MCF 10A (cell line): ENCODE results near the gene MYOM1. TPM values are rescaled to one million over a fixed set of nuclear protein-coding genes. Genes with fewer than 3 reads are reported as not detected.

Experiments used
- BruUV-seq: library from RNA; stranded (reverse); fragments of 400-500 nt; replicated peaks from 2 replicates; lab custom pipeline; 2021; lab: Mats Ljungman, UMichigan
- CTCF ChIA-PET: fragments of 300-600 bp; sonication (Branson Sonifier 250); formaldehyde crosslinking; extraction: SDS; loops from one replicate; lab custom pipeline; 2021; ENCODE audit warnings: antibody characterized with exemption, inconsistent platforms; lab: Yijun Ruan, JAX
- POLR2A ChIA-PET: fragments of 300-600, 350-650 bp; sonication (Branson Sonifier 250); formaldehyde crosslinking; extraction: SDS; loops from one replicate; lab custom pipeline; 2020; ENCODE audit warnings: antibody characterized with exemption, inconsistent platforms; lab: Yijun Ruan, JAX
- DNase-seq: peaks from one replicate; pipeline ENCODE4 v3.0.0-alpha.2; 2018; ENCODE audit not compliant: unreplicated experiment
- H3K27ac Mint-ChIP-seq: one replicate; pipeline ENCODE4 v1.8.0; 2022; ENCODE audit warnings: mild to moderate bottlenecking, low read depth, mixed read lengths; ENCODE audit not compliant: unreplicated experiment
- H3K27me3 Mint-ChIP-seq: one replicate; pipeline ENCODE4 v1.8.0; 2022; ENCODE audit warnings: mixed read lengths; ENCODE audit not compliant: insufficient read depth, unreplicated experiment
- H3K36me3 Mint-ChIP-seq: one replicate; pipeline ENCODE4 v1.8.0; 2022; ENCODE audit warnings: mild to moderate bottlenecking, moderate library complexity, mixed read lengths; ENCODE audit not compliant: insufficient read depth, unreplicated experiment
- H3K4me1 Mint-ChIP-seq: one replicate; pipeline ENCODE4 v1.8.0; 2022; ENCODE audit warnings: mixed read lengths; ENCODE audit not compliant: insufficient read depth, unreplicated experiment
- H3K4me3 Mint-ChIP-seq: one replicate; pipeline ENCODE4 v1.8.0; 2022; ENCODE audit warnings: mild to moderate bottlenecking, moderate library complexity, mixed read lengths; ENCODE audit not compliant: unreplicated experiment
- H3K9me3 Mint-ChIP-seq: one replicate; pipeline ENCODE4 v1.8.0; 2022; ENCODE audit warnings: mixed read lengths; ENCODE audit not compliant: unreplicated experiment
- intact Hi-C: fragments of 100-400 bp; cut with micrococcal nuclease; formaldehyde crosslinking; loops from 2 replicates; pipeline ENCODE4 v1.14.1; 2022
- total RNA-seq: library from RNA; stranded (reverse); gene quantifications from 2 replicates; pipeline ENCODE4 v1.2.3, GENCODE V29; 2022
- TF ChIP-seq, protein P1 (sequence below): fragments of 200-600 bp; IDR thresholded peaks from one replicate; pipeline ENCODE4 v1.8.0; 2022; ENCODE audit warnings: antibody characterized with exemption, mild to moderate bottlenecking; ENCODE audit not compliant: unreplicated experiment

MYOM1 gene
- total RNA-seq, 1 experiment from 2014 or later = 0.21 TPM

GRCh38 chr18:3126457-3127097 is 93.2 kb downstream of the MYOM1 start:
- intact Hi-C loops = loop anchor here (5.0 kb wide), 1 partner anchor 114 kb away; the partner anchor contains the start of gene LPIN2
- Mint-ChIP-seq H3K27me3 (no peaks in the 10 kb centered on the region), H3K27ac (peak overlapping the region; percentile 12), H3K9me3 (no peaks in the 10 kb centered on the region), H3K36me3 (no peaks in the 10 kb centered on the region), H3K4me1 (peaks cover 10% of the 10 kb centered on the region), H3K4me3 (no peak overlapping the region)
- ChIA-PET CTCF (interaction anchor here (0.5 to 3.2 kb wide), 4 partner anchors 19 to 325 kb away, joined by 3 to 12 read pairs (median 3); no protein-coding TSS in a partner anchor), POLR2A (interaction anchor here (1.0 kb wide), 1 partner anchor 9 kb away, joined by 3 read pairs; no protein-coding TSS in a partner anchor)
- TF ChIP-seq, protein P1, sequence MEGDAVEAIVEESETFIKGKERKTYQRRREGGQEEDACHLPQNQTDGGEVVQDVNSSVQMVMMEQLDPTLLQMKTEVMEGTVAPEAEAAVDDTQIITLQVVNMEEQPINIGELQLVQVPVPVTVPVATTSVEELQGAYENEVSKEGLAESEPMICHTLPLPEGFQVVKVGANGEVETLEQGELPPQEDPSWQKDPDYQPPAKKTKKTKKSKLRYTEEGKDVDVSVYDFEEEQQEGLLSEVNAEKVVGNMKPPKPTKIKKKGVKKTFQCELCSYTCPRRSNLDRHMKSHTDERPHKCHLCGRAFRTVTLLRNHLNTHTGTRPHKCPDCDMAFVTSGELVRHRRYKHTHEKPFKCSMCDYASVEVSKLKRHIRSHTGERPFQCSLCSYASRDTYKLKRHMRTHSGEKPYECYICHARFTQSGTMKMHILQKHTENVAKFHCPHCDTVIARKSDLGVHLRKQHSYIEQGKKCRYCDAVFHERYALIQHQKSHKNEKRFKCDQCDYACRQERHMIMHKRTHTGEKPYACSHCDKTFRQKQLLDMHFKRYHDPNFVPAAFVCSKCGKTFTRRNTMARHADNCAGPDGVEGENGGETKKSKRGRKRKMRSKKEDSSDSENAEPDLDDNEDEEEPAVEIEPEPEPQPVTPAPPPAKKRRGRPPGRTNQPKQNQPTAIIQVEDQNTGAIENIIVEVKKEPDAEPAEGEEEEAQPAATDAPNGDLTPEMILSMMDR = no peak
- peak; percentile 32 for DNase-seq
- no TSS peak for BruUV-seq

DNA sequence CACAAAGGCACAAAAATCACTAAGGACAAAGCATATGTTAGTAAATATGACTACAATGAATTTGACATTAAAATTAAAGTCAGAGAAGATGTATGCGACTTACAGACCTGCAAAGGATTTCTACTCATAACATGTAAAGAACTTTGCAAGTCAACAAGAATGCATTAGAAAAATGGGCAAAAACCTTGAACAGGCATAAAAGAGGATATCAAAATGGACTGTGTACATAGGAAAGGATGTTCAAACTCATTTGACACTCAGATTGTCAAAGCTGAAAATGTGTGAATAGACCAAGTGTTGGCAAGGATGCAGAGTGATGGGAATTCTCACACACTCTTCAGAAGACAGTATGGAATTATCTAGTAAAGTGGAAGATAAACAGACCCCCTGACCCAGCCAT is 94.9 kb downstream of the MYOM1 start:
- BruUV-seq = no TSS peak

DNA sequence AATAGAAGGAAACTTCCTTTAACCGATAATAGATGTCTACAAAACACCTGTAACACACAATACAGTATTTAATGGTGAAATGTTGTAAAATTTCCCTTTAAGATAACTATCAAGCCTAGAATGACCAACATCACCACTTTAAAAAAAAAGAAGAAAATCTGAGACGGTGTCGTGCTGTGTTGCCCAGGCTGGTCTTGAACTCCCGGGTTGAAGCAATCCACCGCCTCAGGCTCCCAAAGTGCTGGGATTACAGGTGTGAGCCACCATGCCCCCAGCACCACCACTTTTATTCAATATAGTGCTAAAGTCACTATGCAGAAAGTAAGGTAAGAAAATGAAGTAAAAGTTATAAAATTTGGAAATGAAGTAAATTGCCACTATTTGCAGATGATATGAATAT is 96.9 kb downstream of the MYOM1 start:
- POLR2A ChIA-PET = no interaction called here
- no peak for DNase-seq
- no TSS peak for BruUV-seq
- peaks cover 19% of the 10 kb centered on the region for H3K4me1 Mint-ChIP-seq
- H3K9me3 Mint-ChIP-seq = no peaks in the 10 kb centered on the region
- H3K27me3 Mint-ChIP-seq = no peaks in the 10 kb centered on the region
- peaks cover 6% of the 10 kb centered on the region for H3K36me3 Mint-ChIP-seq
- CTCF ChIA-PET = no interaction called here
- H3K4me3 Mint-ChIP-seq = no peak overlapping the region
- no peak overlapping the region for H3K27ac Mint-ChIP-seq
- TF ChIP-seq, protein P1 = no peak
- intact Hi-C loops = no loop called here

More for the DNA sequence above, 94.9 kb downstream of the MYOM1 start:
- intact Hi-C loops = loop anchor here (5.0 kb wide), 1 partner anchor 113 kb away; the partner anchor contains the start of gene LPIN2
- POLR2A ChIA-PET = no interaction called here
- CTCF ChIA-PET = interaction anchor here (1.0 to 1.8 kb wide), 5 partner anchors 16 to 194 kb away, joined by 3 to 6 read pairs (median 4); no protein-coding TSS in a partner anchor
- H3K9me3 Mint-ChIP-seq = no peaks in the 10 kb centered on the region
- H3K36me3 Mint-ChIP-seq = no peaks in the 10 kb centered on the region
- H3K27me3 Mint-ChIP-seq = no peaks in the 10 kb centered on the region
- H3K4me3 Mint-ChIP-seq = no peak overlapping the region
- peaks cover 15% of the 10 kb centered on the region for H3K4me1 Mint-ChIP-seq
- H3K27ac Mint-ChIP-seq = no peak overlapping the region
- DNase-seq = no peak
- TF ChIP-seq, protein P1 = no peak

DNA sequence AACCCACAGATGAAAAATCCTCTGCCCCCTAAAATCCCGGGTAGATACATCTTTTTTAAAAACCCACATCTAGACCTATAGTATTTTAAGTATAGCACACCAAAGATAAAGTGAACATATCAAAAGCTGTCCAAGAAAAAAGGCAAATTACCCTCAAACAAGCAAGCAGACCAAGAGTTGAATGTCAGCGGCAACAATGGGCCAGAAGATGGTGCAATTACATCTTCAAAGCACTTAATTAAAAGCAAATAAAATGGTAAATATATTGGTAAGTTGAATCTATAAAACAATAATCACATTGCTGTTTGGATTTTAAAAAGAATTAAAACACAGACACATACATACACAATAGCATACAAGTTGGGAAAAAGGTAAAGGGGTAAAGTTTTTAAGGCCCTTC is 98.5 kb downstream of the MYOM1 start:
- H3K27ac Mint-ChIP-seq = peak overlapping the region; percentile 2
- ChIA-PET POLR2A (interaction anchor here (1.4 kb wide), 1 partner anchor 125 kb away, joined by 6 read pairs; no protein-coding TSS in a partner anchor), CTCF (interaction anchor here (1.2 kb wide), 1 partner anchor 10 kb away, joined by 5 read pairs; no protein-coding TSS in a partner anchor)
- no peak overlapping the region for H3K4me3 Mint-ChIP-seq
- TF ChIP-seq, protein P1 = peak; percentile 30
- no peak for DNase-seq
- no peaks in the 10 kb centered on the region for H3K9me3 Mint-ChIP-seq
- no peaks in the 10 kb centered on the region for H3K27me3 Mint-ChIP-seq
- intact Hi-C loops = loop anchor here (1.0 kb wide), 1 partner anchor 125 kb away; no protein-coding TSS in a partner anchor
- H3K4me1 Mint-ChIP-seq = peaks cover 21% of the 10 kb centered on the region
- peaks cover 6% of the 10 kb centered on the region for H3K36me3 Mint-ChIP-seq
- BruUV-seq = no TSS peak
